Measurements from ENCODE around the gene RIPK1. TPM values are rescaled to one million over a fixed set of nuclear protein-coding genes. Genes with fewer than 3 reads are reported as not detected.
"Not testable (repeated sequence)": the region's sequence is repeated elsewhere in the genome, so short reads cannot be mapped to it uniquely, and the experiment has no call there.

The RIPK1 gene
- total RNA-seq, 1 experiment from 2014 or later, result 19.1 TPM

GRCh38 chr6:3058957-3059356, 9.3 kb upstream of the RIPK1 start:
- ATAC-seq, result no peak
- Histone ChIP-seq H3K27me3 (ENCODE audit: insufficient read depth, low read length) (no peaks in the 10 kb centered on the region), H3K9me2 (ENCODE audit: insufficient read depth) (no peaks in the 10 kb centered on the region), H3K36me3 (ENCODE audit: control insufficient read depth in 1 of 2, insufficient read depth in 2 of 2, low read length in 2 of 2) (no peaks in the 10 kb centered on the region), H3K27ac (ENCODE audit: low read depth, low read length) (no peak overlapping the region), H3K9me3 (ENCODE audit: control insufficient read depth in 1 of 2, insufficient read depth in 1 of 2, low read depth in 1 of 2, low read length in 2 of 2) (no peaks in the 10 kb centered on the region), H3K4me1 (ENCODE audit: control insufficient read depth in 1 of 2, insufficient read depth in 2 of 2, low read length in 2 of 2) (peaks cover 20 to 31% of the 10 kb centered on the region in 2 experiments), H4K20me1 (ENCODE audit: insufficient read depth) (no peaks in the 10 kb centered on the region), H3K4me2 (ENCODE audit: low read length) (no peak overlapping the region), H3K79me2 (ENCODE audit: insufficient read depth, low read length) (no peaks in the 10 kb centered on the region), H3K9ac (ENCODE audit: low read length) (no peak overlapping the region), H3K4me3 (replicated peaks in 1 of 2; ENCODE audit: low read depth in 1 of 2, low read length in 2 of 2) (no peak overlapping the region), H2AFZ (ENCODE audit: low read depth, low read length, poor library complexity, severe bottlenecking) (no peak overlapping the region)
- DNase-seq (ENCODE audit: low read depth, low spot score), result no peak
- ChIA-PET POLR2A (no interaction called here), CTCF (interaction anchor here (1.1 kb wide), 1 partner anchor 9 kb away, joined by 3 read pairs; the partner anchor contains the start of gene RIPK1), RAD21 (ENCODE audit: low non-redundant PET in 1 of 2, low total read pairs in 2 of 2, uncharacterized antibody in 2 of 2, unreplicated experiment in 2 of 2) (no interaction called here)
- BruUV-seq (replicated peaks), result no TSS peak
- no peak for TF ChIP-seq CTCF (IDR thresholded peaks at IDR 0.05 in 2 of 3, conservative IDR thresholded peaks at IDR 0.05 in 1 of 3; ENCODE audit: borderline replicate concordance in 1 of 3, insufficient read depth in 1 of 3, low read depth in 2 of 3, low read length in 2 of 3)
- TF ChIP-seq EZH2 (IDR thresholded peaks at IDR 0.05), result no peak
- TF ChIP-seq ATF3 (IDR thresholded peaks at IDR 0.05), result no peak
- no peak for TF ChIP-seq SRF (IDR thresholded peaks at IDR 0.05; ENCODE audit: low read depth)
- no peak for TF ChIP-seq POLR2AphosphoS5 (IDR thresholded peaks at IDR 0.05; ENCODE audit: low read depth, low read length)
- TF ChIP-seq ELF1 (IDR thresholded peaks at IDR 0.05; ENCODE audit: borderline replicate concordance, low read depth), result no peak
- TF ChIP-seq YY1 (IDR thresholded peaks at IDR 0.05; ENCODE audit: extremely low read depth, insufficient replicate concordance, low read depth, low read length), result no peak
- TF ChIP-seq EZH2phosphoT487 (IDR thresholded peaks at IDR 0.05; ENCODE audit: borderline replicate concordance), result no peak
- TF ChIP-seq SP1 (IDR thresholded peaks at IDR 0.05; ENCODE audit: low read depth), result no peak
- TF ChIP-seq CBX3 (IDR thresholded peaks at IDR 0.05; ENCODE audit: low read depth), result no peak
- intact Hi-C loops (cut with micrococcal nuclease), result loop anchor here (5.0 to 10.0 kb wide), 3 partner anchors 267 to 1464 kb away; no protein-coding TSS in a partner anchor

- CTCF ChIA-PET; BruUV-seq (replicated peaks); H3K27ac ChIP-seq (ENCODE audit: low read depth, low read length); H4K20me1 ChIP-seq (ENCODE audit: insufficient read depth); H3K4me2 ChIP-seq (ENCODE audit: low read length); RAD21 ChIA-PET (ENCODE audit: low non-redundant PET in 1 of 2, low total read pairs in 2 of 2, uncharacterized antibody in 2 of 2, unreplicated experiment in 2 of 2); H3K9me2 ChIP-seq (ENCODE audit: insufficient read depth); H3K27me3 ChIP-seq (ENCODE audit: insufficient read depth, low read length); H3K9me3 ChIP-seq (ENCODE audit: control insufficient read depth in 1 of 2, insufficient read depth in 1 of 2, low read depth in 1 of 2, low read length in 2 of 2); DNase-seq (ENCODE audit: low read depth, low spot score); H3K79me2 ChIP-seq (ENCODE audit: insufficient read depth, low read length); H3K36me3 ChIP-seq (ENCODE audit: control insufficient read depth in 1 of 2, insufficient read depth in 2 of 2, low read length in 2 of 2); H2AFZ ChIP-seq (ENCODE audit: low read depth, low read length, poor library complexity, severe bottlenecking); ATAC-seq; POLR2A ChIA-PET; H3K4me3 ChIP-seq (replicated peaks in 1 of 2; ENCODE audit: low read depth in 1 of 2, low read length in 2 of 2); H3K9ac ChIP-seq (ENCODE audit: low read length): not testable (repeated sequence)
- intact Hi-C loops (cut with micrococcal nuclease), result loop anchor here (10.0 kb wide), 1 partner anchor 295 kb away; the partner anchor contains the start of gene WRNIP1
- peaks cover 22 to 33% of the 10 kb centered on the region in 2 experiments for H3K4me1 ChIP-seq (ENCODE audit: control insufficient read depth in 1 of 2, insufficient read depth in 2 of 2, low read length in 2 of 2)
These were observed 8.2 kb upstream of the RIPK1 start for GRCh38 chr6:3060092-3060491.

Data from HCT116 (cell line).